Mesodermal cell (in vitro differentiated cells): ENCODE data around the gene MPZL3.
"Not testable (repeated sequence)": the region's sequence is repeated elsewhere in the genome, so short reads cannot be mapped to it uniquely, and the experiment has no call there.

Experiments
- H3K27ac ChIP-seq: 2 replicates; pipeline ENCODE4 v1.7.0; 2013; ENCODE audit warnings: mild to moderate bottlenecking, low read depth, low read length, moderate library complexity; ENCODE audit not compliant: severe bottlenecking
- H3K36me3 ChIP-seq: 2 replicates; pipeline ENCODE4 v1.7.1; 2013; ENCODE audit warnings: mild to moderate bottlenecking, low read length, moderate library complexity; ENCODE audit not compliant: control insufficient read depth, insufficient read depth
- H3K4me1 ChIP-seq: one replicate; pipeline ENCODE4 v1.7.1; 2013; ENCODE audit warnings: mild to moderate bottlenecking, low read length; ENCODE audit not compliant: insufficient read depth, control insufficient read depth, poor library complexity, severe bottlenecking
- H3K4me3 ChIP-seq: 2 replicates; pipeline ENCODE4 v1.7.0; 2013; ENCODE audit warnings: low read length, control low read depth, mild to moderate bottlenecking; ENCODE audit not compliant: insufficient read depth, poor library complexity, severe bottlenecking; ENCODE audit errors: extremely low read depth
- H3K9me3 ChIP-seq: 2 replicates; pipeline ENCODE4 v1.7.1; 2013; ENCODE audit warnings: mild to moderate bottlenecking, low read length, moderate library complexity; ENCODE audit not compliant: control insufficient read depth
- WGBS, 2 experiments: methylation state at CpG; one replicate each; pipeline ENCODE4 v1.1.5; 2013; ENCODE audit warnings: missing lambda C conversion rate in 2 of 2; ENCODE audit not compliant: insufficient coverage in 2 of 2; 5-methylcytosine and 5-hydroxymethylcytosine counted together

The MPZL3 gene

GRCh38 chr11:118200497-118200896 lies 51.7 kb downstream of the MPZL3 start:
- H3K9me3 ChIP-seq = no peaks in the 10 kb centered on the region
- H3K36me3 ChIP-seq = no peaks in the 10 kb centered on the region
- 82 to 88% methylated on average over 1 to 2 of the region's 5 CpGs for WGBS, 2 experiments
- H3K4me3 ChIP-seq = no peak overlapping the region
- H3K4me1 ChIP-seq = no peaks in the 10 kb centered on the region
- H3K27ac ChIP-seq = no peak overlapping the region

- 90 to 96% methylated on average over 3 to 4 of the region's 6 CpGs for whole genome bisulfite sequencing, 2 experiments
- no peak overlapping the region for H3K27ac ChIP-seq
- no peaks in the 10 kb centered on the region for H3K9me3 ChIP-seq
- H3K4me3 ChIP-seq = no peak overlapping the region
- H3K4me1 ChIP-seq = no peaks in the 10 kb centered on the region
- no peaks in the 10 kb centered on the region for H3K36me3 ChIP-seq
Observed at GRCh38 chr11:118199135-118199534, 53.0 kb downstream of the MPZL3 start.

GRCh38 chr11:118198370-118198769 lies 53.8 kb downstream of the MPZL3 start:
- Histone ChIP-seq H3K36me3 (no peaks in the 10 kb centered on the region), H3K27ac (no peak overlapping the region), H3K9me3 (no peaks in the 10 kb centered on the region), H3K4me1 (no peaks in the 10 kb centered on the region), H3K4me3 (no peak overlapping the region)
- 3 to 8% methylated on average over 5 to 6 of the region's 9 CpGs for WGBS, 2 experiments

- no peaks in the 10 kb centered on the region for H3K36me3 ChIP-seq
- no peaks in the 10 kb centered on the region for H3K4me1 ChIP-seq
- peak overlapping the region; percentile 49 for H3K27ac ChIP-seq
- 69 to 73% methylated on average over 3 to 4 of the region's 10 CpGs for WGBS, 2 experiments
- H3K9me3 ChIP-seq = no peaks in the 10 kb centered on the region
- no peak overlapping the region for H3K4me3 ChIP-seq
Observed at GRCh38 chr11:118194835-118195627, 57.1 kb downstream of the MPZL3 start.

- Histone ChIP-seq H3K36me3 (no peaks in the 10 kb centered on the region), H3K4me3 (no peak overlapping the region), H3K4me1 (no peaks in the 10 kb centered on the region), H3K27ac (no peak overlapping the region), H3K9me3 (no peaks in the 10 kb centered on the region)
- 75 to 87% methylated on average over 2 to 3 of the region's 6 CpGs for WGBS, 2 experiments
Observed at GRCh38 chr11:118193910-118194566, 58.1 kb downstream of the MPZL3 start.

GRCh38 chr11:118192817-118193216 lies 59.3 kb downstream of the MPZL3 start:
- H3K4me1 ChIP-seq, H3K36me3 ChIP-seq: not testable (repeated sequence)
- 88 to 100% methylated on average over 3 to 4 of the region's 5 CpGs for WGBS, 2 experiments

GRCh38 chr11:118190942-118191506 lies 61.1 kb downstream of the MPZL3 start:
- H3K36me3 ChIP-seq, H3K9me3 ChIP-seq, H3K4me1 ChIP-seq, H3K4me3 ChIP-seq, H3K27ac ChIP-seq: not testable (repeated sequence)
- WGBS, 2 experiments = 100% methylated on average over 2 of the region's 2 CpGs

More at GRCh38 chr11:118192817-118193216, 59.3 kb downstream of the MPZL3 start:
- H3K9me3 ChIP-seq, H3K27ac ChIP-seq, H3K4me3 ChIP-seq: not testable (repeated sequence)

GRCh38 chr11:118186346-118187107 lies 65.6 kb downstream of the MPZL3 start:
- Histone ChIP-seq H3K27ac (no peak overlapping the region), H3K36me3 (no peaks in the 10 kb centered on the region), H3K4me3 (no peak overlapping the region), H3K9me3 (no peaks in the 10 kb centered on the region), H3K4me1 (no peaks in the 10 kb centered on the region)
- WGBS, 2 experiments = 95 to 96% methylated on average over 2 to 3 of the region's 6 CpGs

GRCh38 chr11:118184784-118185579 lies 67.2 kb downstream of the MPZL3 start:
- Histone ChIP-seq H3K4me3 (no peak overlapping the region), H3K9me3 (no peaks in the 10 kb centered on the region), H3K4me1 (peaks cover 6% of the 10 kb centered on the region), H3K27ac (no peak overlapping the region), H3K36me3 (no peaks in the 10 kb centered on the region)
- 97% methylated on average over 5 to 9 of the region's 12 CpGs for WGBS, 2 experiments

- H3K9me3 ChIP-seq, H3K36me3 ChIP-seq, H3K27ac ChIP-seq, H3K4me1 ChIP-seq, H3K4me3 ChIP-seq: not testable (repeated sequence)
- WGBS, 2 experiments = 93% methylated on average over 2 of the region's 5 CpGs; no CpG with 5 or more reads in 1 of the 2 experiments
Observed at GRCh38 chr11:118183691-118184090, 68.5 kb downstream of the MPZL3 start.
